HCT116 (cell line): ENCODE measurements around the gene DHRSX. TPM values are rescaled to one million over a fixed set of nuclear protein-coding genes. Genes with fewer than 3 reads are reported as not detected.

Experiments
- ATAC-seq: fragments of 200-7000 bp; cut with Tn5 transposase; 2 replicates; pipeline ENCODE4 v1.9.1; 2020; ENCODE audit warnings: mild to moderate bottlenecking, moderate library complexity
- BruUV-seq: library from RNA; stranded (reverse); fragments of 400-500 nt; replicated peaks from 2 replicates; lab custom pipeline; 2021; lab: Mats Ljungman, UMichigan
- CTCF ChIA-PET: fragments of 300-600 bp; sonication (Branson Sonifier 250); formaldehyde crosslinking; loops from one replicate; lab custom pipeline; 2021; ENCODE audit warnings: antibody characterized with exemption; lab: Charles Lee
- POLR2A ChIA-PET: fragments of 300-600, 350-600 bp; sonication (Branson Sonifier 250); formaldehyde crosslinking; loops from one replicate; lab custom pipeline; 2021; ENCODE audit warnings: antibody characterized with exemption; lab: Charles Lee
- RAD21 ChIA-PET, 2 experiments: fragments of 300-600 bp; sonication (Branson Sonifier 250); formaldehyde crosslinking; loops; one replicate each; lab custom pipeline; 2023; ENCODE audit warnings: low total read pairs in 2 of 2; ENCODE audit not compliant: uncharacterized antibody in 2 of 2, unreplicated experiment in 2 of 2, low non-redundant PET in 1 of 2; lab: Charles Lee
- DNase-seq: peaks from one replicate; pipeline ENCODE4 v3.0.0-alpha.2; 2010; ENCODE audit warnings: low read depth, low spot score
- H2AFZ ChIP-seq: fragments of 200-600 bp; shearing (Covaris generic), sonication (generic); 2 replicates; pipeline ENCODE4 v1.6.1; 2017; ENCODE audit warnings: low read depth, mixed run types, mixed read lengths, antibody characterized with exemption, low read length; ENCODE audit not compliant: poor library complexity, severe bottlenecking
- H3K27ac ChIP-seq: 2 replicates; pipeline ENCODE4 v1.5.1; 2012; ENCODE audit warnings: low read depth, low read length
- H3K27me3 ChIP-seq: fragments of 200-600 bp; sonication (generic); 2 replicates; pipeline ENCODE4 v1.6.1; 2016; ENCODE audit warnings: mixed run types, low read length, mixed read lengths; ENCODE audit not compliant: insufficient read depth
- H3K36me3 ChIP-seq, 2 experiments: fragments of 200-500 bp in 1 of 2; fragments of 200-600 bp in 1 of 2; sonication (Bioruptor generic) in 1 of 2; sonication (generic) in 1 of 2; 2 replicates each; pipeline versions ENCODE4 v1.5.1 to v1.6.1; 2014 to 2016; ENCODE audit warnings: low read length in 2 of 2, inconsistent platforms in 1 of 2, mixed read lengths in 1 of 2, mixed run types in 1 of 2; ENCODE audit not compliant: insufficient read depth in 2 of 2, control insufficient read depth in 1 of 2
- H3K4me1 ChIP-seq, 2 experiments: fragments of 200-600 bp in 1 of 2; sonication (generic) in 1 of 2; 2 replicates each; pipeline versions ENCODE4 v1.5.1 to v1.6.1; 2012 to 2017; ENCODE audit warnings: low read length in 2 of 2, inconsistent platforms in 1 of 2, mild to moderate bottlenecking in 1 of 2, mixed read lengths in 1 of 2, mixed run types in 1 of 2, moderate library complexity in 1 of 2; ENCODE audit not compliant: insufficient read depth in 2 of 2, control insufficient read depth in 1 of 2
- H3K4me2 ChIP-seq: fragments of 200-600 bp; sonication (generic); 2 replicates; pipeline ENCODE4 v1.6.1; 2017; ENCODE audit warnings: mixed run types, low read length, mixed read lengths
- H3K4me3 ChIP-seq, 2 experiments: fragments of 200-600 bp in 1 of 2; sonication (generic) in 1 of 2; replicated peaks in 1 of 2; 2 replicates each; pipeline ENCODE4 v1.5.1; 2011 to 2016; ENCODE audit warnings: low read length in 2 of 2, control low read depth in 1 of 2, low read depth in 1 of 2, mild to moderate bottlenecking in 1 of 2, mixed read lengths in 1 of 2, mixed run types in 1 of 2
- H3K79me2 ChIP-seq: fragments of 200-600 bp; sonication (generic); 2 replicates; pipeline ENCODE4 v1.6.1; 2017; ENCODE audit warnings: mild to moderate bottlenecking, mixed run types, low read length, moderate library complexity, mixed read lengths; ENCODE audit not compliant: insufficient read depth
- H3K9ac ChIP-seq: fragments of 200-600 bp; sonication (generic); 2 replicates; pipeline ENCODE4 v1.6.1; 2016; ENCODE audit warnings: low read length, mixed read lengths
- H3K9me2 ChIP-seq: fragments of 200-600 bp; sonication (generic), shearing (Covaris generic); 2 replicates; pipeline ENCODE4 v1.6.1; 2017; ENCODE audit warnings: mixed run types, mild to moderate bottlenecking, moderate library complexity; ENCODE audit not compliant: insufficient read depth
- H3K9me3 ChIP-seq, 2 experiments: fragments of 200-500 bp in 1 of 2; fragments of 200-600 bp in 1 of 2; sonication (Bioruptor generic) in 1 of 2; sonication (generic) in 1 of 2; 2 replicates each; pipeline ENCODE4 v1.6.1; 2014 to 2017; ENCODE audit warnings: low read length in 2 of 2, mixed read lengths in 2 of 2, inconsistent platforms in 1 of 2, low read depth in 1 of 2, mild to moderate bottlenecking in 1 of 2, mixed run types in 1 of 2, moderate library complexity in 1 of 2; ENCODE audit not compliant: control insufficient read depth in 1 of 2, insufficient read depth in 1 of 2
- H4K20me1 ChIP-seq: fragments of 200-600 bp; sonication (generic), shearing (Covaris generic); 2 replicates; pipeline ENCODE4 v1.6.1; 2017; ENCODE audit warnings: mixed run types, mild to moderate bottlenecking, moderate library complexity; ENCODE audit not compliant: insufficient read depth
- CBX3 ChIP-seq: IDR thresholded peaks from 2 replicates; pipeline ENCODE4 v1.6.1; 2012; ENCODE audit warnings: low read depth
- EZH2 ChIP-seq: fragments of 200-600 bp; sonication (generic); IDR thresholded peaks from 2 replicates; pipeline ENCODE4 v1.6.1; 2017; ENCODE audit warnings: antibody characterized with exemption, mixed run types
- FOSL1 ChIP-seq: IDR thresholded peaks from 2 replicates; pipeline ENCODE4 v1.6.1; 2012; ENCODE audit warnings: low read depth
- POLR2A ChIP-seq: IDR thresholded peaks from 2 replicates; pipeline ENCODE4 v1.7.0; 2011; ENCODE audit warnings: borderline replicate concordance; ENCODE audit not compliant: insufficient read depth, insufficient read length; ENCODE audit errors: extremely low read depth
- POLR2AphosphoS5 ChIP-seq: IDR thresholded peaks from 2 replicates; pipeline ENCODE4 v1.6.1; 2011; ENCODE audit warnings: mild to moderate bottlenecking, low read depth, low read length, moderate library complexity
- SIN3A ChIP-seq: IDR thresholded peaks from 2 replicates; pipeline ENCODE4 v1.6.1; 2012; ENCODE audit warnings: low read depth
- SP1 ChIP-seq: IDR thresholded peaks from 2 replicates; pipeline ENCODE4 v1.6.1; 2012; ENCODE audit warnings: low read depth
- SRF ChIP-seq: IDR thresholded peaks from 2 replicates; pipeline ENCODE4 v1.6.1; 2012; ENCODE audit warnings: low read depth
- TCF7L2 ChIP-seq: IDR thresholded peaks from 2 replicates; pipeline ENCODE4 v1.7.0; 2011; ENCODE audit warnings: borderline replicate concordance, inconsistent platforms; ENCODE audit not compliant: insufficient read depth, insufficient read length; ENCODE audit errors: extremely low read depth
- YY1 ChIP-seq: IDR thresholded peaks from 2 replicates; pipeline ENCODE4 v1.6.1; 2011; ENCODE audit warnings: low read length, low read depth, moderate library complexity, mild to moderate bottlenecking; ENCODE audit not compliant: insufficient replicate concordance; ENCODE audit errors: extremely low read depth
- ZFX ChIP-seq: fragments of 450-650 bp; IDR thresholded peaks from 2 replicates; pipeline ENCODE4 v1.6.1; 2017
- ZNF274 ChIP-seq: fragments of 200-500 bp; sonication (Bioruptor generic); IDR thresholded peaks from 2 replicates; pipeline ENCODE4 v1.6.1; 2014; ENCODE audit warnings: mild to moderate bottlenecking, low read depth, low read length, inconsistent platforms
- intact Hi-C: fragments of 100-400 bp; cut with micrococcal nuclease; formaldehyde crosslinking; loops from 2 replicates; pipeline ENCODE4 v1.10.0; 2022
- total RNA-seq: library from RNA; stranded (reverse); gene quantifications from one replicate; pipeline ENCODE4 v1.2.1, GENCODE V29; 2021; ENCODE audit not compliant: unreplicated experiment
- TF ChIP-seq, protein P1 (sequence below), 3 experiments: fragments of 200-600 bp in 1 of 3; sonication (generic) in 1 of 3; IDR thresholded peaks in 2 of 3; conservative IDR thresholded peaks in 1 of 3; 2 replicates each; pipeline ENCODE4 v1.5.1; 2012 to 2017; ENCODE audit warnings: low read depth in 2 of 3, low read length in 2 of 3, antibody characterized with exemption in 1 of 3, borderline replicate concordance in 1 of 3, control low read depth in 1 of 3, mild to moderate bottlenecking in 1 of 3, mixed read lengths in 1 of 3, mixed run types in 1 of 3, moderate library complexity in 1 of 3; ENCODE audit not compliant: insufficient read depth in 1 of 3
- TF ChIP-seq, protein P2 (sequence below): IDR thresholded peaks from 2 replicates; pipeline ENCODE4 v1.6.1; 2012
- TF ChIP-seq, protein P3 (sequence below): IDR thresholded peaks from 2 replicates; pipeline ENCODE4 v1.6.1; 2012; ENCODE audit warnings: low read depth

Gene DHRSX
- total RNA-seq, 1 experiment from 2014 or later: 11.9 TPM

DNA sequence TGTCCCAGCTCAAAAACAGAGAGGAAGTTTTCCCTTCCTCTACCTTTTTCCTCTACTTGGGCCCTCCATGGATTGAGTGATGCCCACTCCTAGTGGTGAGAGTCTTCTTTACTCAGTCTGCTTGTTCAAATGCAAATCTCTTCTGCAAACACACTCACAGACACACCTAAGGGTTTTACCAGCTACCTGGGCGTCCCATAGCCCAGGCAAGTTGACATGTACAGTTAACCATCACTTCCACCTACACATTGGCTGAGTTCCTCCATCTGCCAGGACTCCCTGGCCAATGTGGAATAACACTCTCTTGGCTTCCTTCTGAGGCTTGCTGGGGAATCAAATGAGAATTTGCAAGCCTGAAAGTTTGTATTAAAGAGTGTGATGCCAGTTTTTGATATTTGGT lies 45.7 kb upstream of the DHRSX start:
- intact Hi-C loops: no loop called here
- Histone ChIP-seq H3K4me2 (no peak overlapping the region), H3K36me3 (no peaks in the 10 kb centered on the region), H3K27ac (no peak overlapping the region), H3K9me3 (no peaks in the 10 kb centered on the region), H3K27me3 (no peaks in the 10 kb centered on the region), H3K9me2 (no peaks in the 10 kb centered on the region), H3K79me2 (no peaks in the 10 kb centered on the region), H3K9ac (no peak overlapping the region), H2AFZ (no peak overlapping the region), H3K4me3 (no peak overlapping the region), H4K20me1 (no peaks in the 10 kb centered on the region), H3K4me1 (no peaks in the 10 kb centered on the region)
- TF ChIP-seq SP1 (no peak), POLR2AphosphoS5 (no peak), SRF (no peak), CBX3 (no peak), POLR2A (no peak), SIN3A (no peak), TCF7L2 (no peak)
- no TSS peak for BruUV-seq
- ChIA-PET POLR2A (no interaction called here), RAD21 (no interaction called here), CTCF (no interaction called here)
- DNase-seq (no peak), ATAC-seq (no peak)

DNA sequence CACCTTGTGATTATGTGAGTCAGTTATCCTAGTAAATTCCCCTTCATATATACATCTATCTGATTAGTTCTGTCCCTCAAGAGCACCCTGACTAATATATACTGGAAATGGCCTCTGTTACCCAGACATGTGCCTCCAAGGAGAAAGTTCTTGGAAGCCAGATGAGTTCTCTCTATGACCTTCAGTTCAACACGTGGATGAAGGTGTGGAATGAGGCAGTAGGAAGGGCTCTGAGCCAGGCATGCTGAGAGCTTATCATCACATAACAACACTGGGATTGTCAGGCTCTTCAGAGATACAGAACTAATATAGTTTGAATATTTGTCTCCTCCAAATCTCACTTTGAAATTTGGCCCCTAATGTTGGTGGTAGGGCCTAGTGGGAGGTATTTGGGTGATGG lies 44.4 kb upstream of the DHRSX start:
- Histone ChIP-seq H3K27ac (no peak overlapping the region), H3K36me3 (no peaks in the 10 kb centered on the region), H3K9me2 (no peaks in the 10 kb centered on the region), H3K9ac (no peak overlapping the region), H3K9me3 (no peaks in the 10 kb centered on the region), H3K27me3 (no peaks in the 10 kb centered on the region), H2AFZ (no peak overlapping the region), H3K4me3 (no peak overlapping the region), H3K4me1 (no peaks in the 10 kb centered on the region; a peak in 1 of 4 replicates), H4K20me1 (no peaks in the 10 kb centered on the region), H3K4me2 (no peak overlapping the region), H3K79me2 (no peaks in the 10 kb centered on the region)
- ATAC-seq (no peak), DNase-seq (no peak)
- intact Hi-C loops: no loop called here
- ChIA-PET CTCF (no interaction called here), POLR2A (no interaction called here), RAD21 (no interaction called here)
- BruUV-seq: no TSS peak
- no peak for TF ChIP-seq FOSL1
- TF ChIP-seq, protein P1, sequence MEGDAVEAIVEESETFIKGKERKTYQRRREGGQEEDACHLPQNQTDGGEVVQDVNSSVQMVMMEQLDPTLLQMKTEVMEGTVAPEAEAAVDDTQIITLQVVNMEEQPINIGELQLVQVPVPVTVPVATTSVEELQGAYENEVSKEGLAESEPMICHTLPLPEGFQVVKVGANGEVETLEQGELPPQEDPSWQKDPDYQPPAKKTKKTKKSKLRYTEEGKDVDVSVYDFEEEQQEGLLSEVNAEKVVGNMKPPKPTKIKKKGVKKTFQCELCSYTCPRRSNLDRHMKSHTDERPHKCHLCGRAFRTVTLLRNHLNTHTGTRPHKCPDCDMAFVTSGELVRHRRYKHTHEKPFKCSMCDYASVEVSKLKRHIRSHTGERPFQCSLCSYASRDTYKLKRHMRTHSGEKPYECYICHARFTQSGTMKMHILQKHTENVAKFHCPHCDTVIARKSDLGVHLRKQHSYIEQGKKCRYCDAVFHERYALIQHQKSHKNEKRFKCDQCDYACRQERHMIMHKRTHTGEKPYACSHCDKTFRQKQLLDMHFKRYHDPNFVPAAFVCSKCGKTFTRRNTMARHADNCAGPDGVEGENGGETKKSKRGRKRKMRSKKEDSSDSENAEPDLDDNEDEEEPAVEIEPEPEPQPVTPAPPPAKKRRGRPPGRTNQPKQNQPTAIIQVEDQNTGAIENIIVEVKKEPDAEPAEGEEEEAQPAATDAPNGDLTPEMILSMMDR (IDR thresholded peaks at IDR 0.05 in 2 of 3, conservative IDR thresholded peaks at IDR 0.05 in 1 of 3; ENCODE audit: borderline replicate concordance in 1 of 3, insufficient read depth in 1 of 3, low read depth in 2 of 3, low read length in 2 of 3): no peak
- TF ChIP-seq YY1: no peak
- TF ChIP-seq POLR2AphosphoS5: no peak
- TF ChIP-seq ZNF274: no peak
- no peak for TF ChIP-seq ZFX
- TF ChIP-seq SP1: no peak
- TF ChIP-seq, protein P2, sequence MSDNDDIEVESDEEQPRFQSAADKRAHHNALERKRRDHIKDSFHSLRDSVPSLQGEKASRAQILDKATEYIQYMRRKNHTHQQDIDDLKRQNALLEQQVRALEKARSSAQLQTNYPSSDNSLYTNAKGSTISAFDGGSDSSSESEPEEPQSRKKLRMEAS: no peak
- TF ChIP-seq POLR2A: no peak
- TF ChIP-seq, protein P3, sequence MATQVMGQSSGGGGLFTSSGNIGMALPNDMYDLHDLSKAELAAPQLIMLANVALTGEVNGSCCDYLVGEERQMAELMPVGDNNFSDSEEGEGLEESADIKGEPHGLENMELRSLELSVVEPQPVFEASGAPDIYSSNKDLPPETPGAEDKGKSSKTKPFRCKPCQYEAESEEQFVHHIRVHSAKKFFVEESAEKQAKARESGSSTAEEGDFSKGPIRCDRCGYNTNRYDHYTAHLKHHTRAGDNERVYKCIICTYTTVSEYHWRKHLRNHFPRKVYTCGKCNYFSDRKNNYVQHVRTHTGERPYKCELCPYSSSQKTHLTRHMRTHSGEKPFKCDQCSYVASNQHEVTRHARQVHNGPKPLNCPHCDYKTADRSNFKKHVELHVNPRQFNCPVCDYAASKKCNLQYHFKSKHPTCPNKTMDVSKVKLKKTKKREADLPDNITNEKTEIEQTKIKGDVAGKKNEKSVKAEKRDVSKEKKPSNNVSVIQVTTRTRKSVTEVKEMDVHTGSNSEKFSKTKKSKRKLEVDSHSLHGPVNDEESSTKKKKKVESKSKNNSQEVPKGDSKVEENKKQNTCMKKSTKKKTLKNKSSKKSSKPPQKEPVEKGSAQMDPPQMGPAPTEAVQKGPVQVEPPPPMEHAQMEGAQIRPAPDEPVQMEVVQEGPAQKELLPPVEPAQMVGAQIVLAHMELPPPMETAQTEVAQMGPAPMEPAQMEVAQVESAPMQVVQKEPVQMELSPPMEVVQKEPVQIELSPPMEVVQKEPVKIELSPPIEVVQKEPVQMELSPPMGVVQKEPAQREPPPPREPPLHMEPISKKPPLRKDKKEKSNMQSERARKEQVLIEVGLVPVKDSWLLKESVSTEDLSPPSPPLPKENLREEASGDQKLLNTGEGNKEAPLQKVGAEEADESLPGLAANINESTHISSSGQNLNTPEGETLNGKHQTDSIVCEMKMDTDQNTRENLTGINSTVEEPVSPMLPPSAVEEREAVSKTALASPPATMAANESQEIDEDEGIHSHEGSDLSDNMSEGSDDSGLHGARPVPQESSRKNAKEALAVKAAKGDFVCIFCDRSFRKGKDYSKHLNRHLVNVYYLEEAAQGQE: no peak
- no peak for TF ChIP-seq CBX3
- TF ChIP-seq EZH2: no peak
